NCI-H1048 (cell line): ENCODE results near the gene SETBP1.

Experiments
- DNase-seq: peaks from one replicate; lab custom pipeline; 2025; lab: John Stamatoyannopoulos, UW

The SETBP1 gene

DNA sequence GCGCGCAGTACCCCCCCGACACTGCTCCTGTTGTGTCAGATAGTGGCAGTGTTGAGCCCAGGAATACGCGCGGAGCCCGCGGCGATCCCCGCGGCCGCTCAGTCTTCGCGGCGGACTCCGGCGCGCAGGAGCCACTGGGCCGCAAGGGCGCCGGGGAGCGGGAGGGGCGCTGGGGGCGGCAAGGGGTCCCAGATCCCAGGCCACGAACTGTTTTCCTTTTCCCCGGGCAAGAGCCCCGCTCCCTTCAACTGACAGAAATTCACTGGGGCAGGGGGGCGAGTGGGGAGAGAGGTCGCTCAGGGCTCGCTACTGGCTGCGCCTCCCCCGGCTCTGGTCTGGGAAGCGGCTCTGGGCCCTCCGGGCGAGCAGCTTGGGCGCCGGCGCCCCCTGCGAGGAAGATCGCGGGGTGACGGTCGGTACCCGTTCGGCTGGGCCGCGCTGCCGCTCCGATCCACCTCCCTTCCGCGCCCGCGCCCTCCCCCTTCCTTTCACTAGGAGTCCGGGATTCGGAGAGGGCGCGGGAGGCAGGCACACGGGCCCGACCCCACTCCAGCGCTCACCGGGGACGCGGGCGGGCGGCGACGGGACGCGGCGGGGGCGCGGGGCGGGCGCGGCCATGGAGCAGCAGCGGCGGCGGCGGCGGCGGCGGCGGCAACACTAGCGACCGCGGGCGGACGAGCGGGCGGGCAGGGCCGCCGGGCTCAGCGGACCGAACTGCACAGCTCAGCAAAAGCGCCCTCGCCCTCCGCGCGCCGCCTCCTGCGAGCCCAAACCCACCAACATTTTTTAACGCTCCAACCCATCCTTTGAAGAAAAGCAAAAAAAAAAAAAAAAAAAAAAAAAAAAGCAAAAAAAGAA lies 1.4 kb upstream of the SETBP1 start:
- no peak for DNase-seq

GRCh38 chr18:44679914-44680272 lies 795 bp upstream of the SETBP1 start:
- DNase-seq = peak; percentile 19

GRCh38 chr18:44681076-44681970 lies 635 bp downstream of the SETBP1 start:
- no peak for DNase-seq

GRCh38 chr18:44682201-44682870 lies 1.6 kb downstream of the SETBP1 start:
- no peak for DNase-seq

DNA sequence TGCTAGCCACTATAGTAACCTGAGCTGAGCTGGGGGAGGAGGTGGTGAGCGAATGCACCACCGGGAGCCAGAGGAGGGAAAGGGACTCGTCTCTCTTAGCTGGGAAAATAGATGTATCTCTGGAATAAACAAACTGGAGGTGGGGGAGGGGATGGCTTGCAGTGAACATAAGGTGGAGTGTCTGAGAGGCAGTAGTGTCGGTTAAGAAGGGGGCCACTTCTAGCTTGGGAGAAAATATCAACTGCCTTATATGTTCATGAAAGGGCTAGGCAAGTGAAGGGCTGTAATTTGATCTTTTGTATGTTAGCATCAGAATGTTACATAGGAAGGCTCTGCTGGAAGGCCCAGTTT lies 2.2 kb downstream of the SETBP1 start:
- DNase-seq = no peak

- no peak for DNase-seq
Observed at GRCh38 chr18:44683556-44683955, 2.9 kb downstream of the SETBP1 start.

GRCh38 chr18:44685296-44685695 lies 4.6 kb downstream of the SETBP1 start:
- DNase-seq = no peak

GRCh38 chr18:44686156-44686555 lies 5.5 kb downstream of the SETBP1 start:
- no peak for DNase-seq

GRCh38 chr18:44687421-44687820 lies 6.7 kb downstream of the SETBP1 start:
- DNase-seq = no peak

DNA sequence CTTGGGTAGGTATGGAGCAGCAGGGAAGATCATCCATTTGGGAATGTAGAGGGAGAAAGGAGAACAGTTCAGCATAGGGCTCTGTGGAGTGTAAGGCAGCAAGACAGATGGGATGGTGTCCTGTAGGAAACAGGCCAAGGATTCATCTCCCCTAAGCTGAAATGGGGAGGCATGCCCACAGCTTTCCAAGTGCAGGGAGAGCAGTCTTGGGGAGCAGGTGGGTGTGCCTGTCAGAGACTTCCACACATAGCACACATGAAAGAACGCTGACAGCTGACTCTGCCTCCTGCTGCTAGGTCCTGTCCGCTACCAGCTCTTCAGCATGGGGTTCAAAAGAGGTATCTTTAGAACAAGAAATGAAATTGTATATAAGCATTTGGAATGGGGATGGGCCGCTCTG lies 9.0 kb downstream of the SETBP1 start:
- no peak for DNase-seq

- DNase-seq = no peak
Observed at GRCh38 chr18:44691148-44691925, 10.6 kb downstream of the SETBP1 start.

GRCh38 chr18:44693030-44693784 lies 12.5 kb downstream of the SETBP1 start:
- no peak for DNase-seq

- no peak for DNase-seq
Observed at GRCh38 chr18:44695503-44695902, 14.8 kb downstream of the SETBP1 start.

DNA sequence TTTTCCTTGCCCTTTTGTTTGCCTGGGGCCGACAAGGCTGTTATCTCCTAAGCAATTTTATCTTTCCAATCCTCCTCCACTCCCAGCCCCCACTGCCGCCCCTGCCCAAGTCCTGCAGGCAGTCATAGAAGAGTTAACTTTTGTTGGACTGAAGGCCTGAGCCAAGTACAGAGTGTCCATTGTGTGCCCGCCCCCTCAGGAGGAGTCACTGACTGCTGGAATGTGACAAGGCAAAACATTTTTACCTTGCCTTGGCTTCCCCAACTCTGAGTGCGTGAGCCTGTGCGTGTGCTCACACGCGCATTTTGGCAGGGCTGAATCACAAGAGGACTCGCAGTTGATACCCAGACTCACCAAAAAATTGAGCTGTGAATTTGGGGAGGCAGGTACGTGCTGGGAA lies 16.2 kb downstream of the SETBP1 start:
- DNase-seq = no peak

GRCh38 chr18:44697315-44697714 lies 16.6 kb downstream of the SETBP1 start:
- no peak for DNase-seq

GRCh38 chr18:44698518-44698917 lies 17.8 kb downstream of the SETBP1 start:
- no peak for DNase-seq

DNA sequence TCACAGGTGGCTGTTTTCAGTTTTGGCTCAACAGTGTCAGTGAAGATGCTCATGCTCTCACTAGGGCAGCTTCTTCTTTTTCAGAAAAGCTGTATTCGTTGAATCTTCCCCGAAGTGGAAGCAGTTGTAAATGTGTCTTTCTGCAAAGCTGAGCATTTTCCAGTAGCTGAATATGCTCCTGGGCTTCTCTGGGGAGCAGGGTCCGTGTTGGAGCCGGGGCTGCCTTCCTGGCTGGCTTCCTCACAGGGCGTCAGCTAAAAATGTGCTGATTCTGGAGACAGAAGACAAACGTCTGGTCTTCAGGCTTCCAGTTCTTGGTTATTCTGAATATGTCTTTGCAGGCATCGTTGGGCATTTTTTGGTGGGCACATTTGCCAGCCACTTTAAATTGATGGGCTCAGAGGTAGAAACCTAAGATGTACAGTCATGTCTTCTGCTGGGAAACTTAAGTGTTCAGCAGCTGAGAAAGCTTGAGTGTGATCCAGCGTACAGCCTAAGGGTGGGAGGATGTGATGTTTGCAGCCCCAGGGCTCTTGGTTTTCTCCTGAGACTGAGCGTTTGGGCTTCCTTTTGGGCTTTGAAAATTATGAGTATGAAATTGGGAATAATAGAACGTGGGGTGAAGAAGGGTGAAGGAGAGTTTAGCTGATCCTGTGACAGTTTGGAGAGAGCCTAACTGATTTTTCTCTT lies 19.0 kb downstream of the SETBP1 start:
- DNase-seq = no peak

- DNase-seq = no peak
Observed at GRCh38 chr18:44700652-44701051, 20.0 kb downstream of the SETBP1 start.

- DNase-seq = no peak
Observed at GRCh38 chr18:44701227-44701626, 20.5 kb downstream of the SETBP1 start.

DNA sequence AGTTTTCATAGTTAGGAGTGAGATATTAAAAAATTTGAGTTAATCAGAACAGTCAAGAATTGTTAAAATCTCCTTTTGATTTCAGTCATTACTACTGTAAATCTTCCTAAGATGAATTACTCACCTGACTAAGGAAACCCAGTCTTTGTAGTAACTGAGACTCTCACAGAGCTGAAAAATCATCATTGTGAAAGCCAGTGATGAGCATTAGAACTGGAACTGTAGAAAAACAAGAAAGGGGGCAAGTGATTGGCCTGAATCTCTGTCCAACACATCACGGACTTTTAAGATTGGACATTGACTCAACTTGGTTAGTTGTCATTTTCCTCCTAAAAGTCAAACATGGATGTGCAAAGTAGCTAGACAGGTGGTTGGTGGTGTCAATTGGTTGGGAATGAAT lies 21.9 kb downstream of the SETBP1 start:
- no peak for DNase-seq
